GM19043 (cell line): Measurements from ENCODE around the gene C8A.

Source experiments
- ATAC-seq: cut with Tn5 transposase; IDR thresholded peaks from one replicate; pipeline ENCODE4 v1.9.1; 2021; ENCODE audit warnings: low read depth; ENCODE audit not compliant: unreplicated experiment

The C8A gene

GRCh38 chr1:56836359-56836758 lies 18.2 kb upstream of the C8A start:
- no peak for ATAC-seq

GRCh38 chr1:56837244-56837939 lies 17.2 kb upstream of the C8A start:
- no peak for ATAC-seq

- no peak for ATAC-seq
Measured at GRCh38 chr1:56838759-56839158, 15.8 kb upstream of the C8A start.

GRCh38 chr1:56843544-56843943 lies 11.1 kb upstream of the C8A start:
- no peak for ATAC-seq

- no peak for ATAC-seq
Measured at GRCh38 chr1:56844545-56845136, 10.0 kb upstream of the C8A start.

- ATAC-seq: no peak
Measured at GRCh38 chr1:56845343-56845742, 9.3 kb upstream of the C8A start.

GRCh38 chr1:56849750-56850149 lies 4.8 kb upstream of the C8A start:
- no peak for ATAC-seq

GRCh38 chr1:56850411-56850810 lies 4.2 kb upstream of the C8A start:
- ATAC-seq: no peak

- no peak for ATAC-seq
Measured at GRCh38 chr1:56850922-56851321, 3.7 kb upstream of the C8A start.

GRCh38 chr1:56852476-56852875 lies 2.1 kb upstream of the C8A start:
- no peak for ATAC-seq

GRCh38 chr1:56855190-56855589 lies 593 bp downstream of the C8A start:
- ATAC-seq: no peak

GRCh38 chr1:56856186-56856585 lies 1.6 kb downstream of the C8A start:
- no peak for ATAC-seq

- ATAC-seq: no peak
Measured at GRCh38 chr1:56859287-56859686, 4.7 kb downstream of the C8A start.

GRCh38 chr1:56863265-56863992 lies 8.8 kb downstream of the C8A start:
- no peak for ATAC-seq

- no peak for ATAC-seq
Measured at GRCh38 chr1:56864430-56864829, 9.8 kb downstream of the C8A start.

GRCh38 chr1:56866656-56867055 lies 12.1 kb downstream of the C8A start:
- no peak for ATAC-seq

- ATAC-seq: no peak
Measured at GRCh38 chr1:56867491-56867890, 12.9 kb downstream of the C8A start.

GRCh38 chr1:56868761-56869160 lies 14.2 kb downstream of the C8A start:
- ATAC-seq: no peak

- no peak for ATAC-seq
Measured at GRCh38 chr1:56872597-56872996, 18.0 kb downstream of the C8A start.

GRCh38 chr1:56873213-56873612 lies 18.6 kb downstream of the C8A start:
- no peak for ATAC-seq

- no peak for ATAC-seq
Measured at GRCh38 chr1:56874689-56875088, 20.1 kb downstream of the C8A start.

GRCh38 chr1:56877973-56878372 lies 23.4 kb downstream of the C8A start:
- no peak for ATAC-seq
